ENCODE measurements around the gene B3GNT3.

- no peak for TF ChIP-seq CTCF (IDR thresholded peaks at IDR 0.05)
- no peak for TF ChIP-seq POLR2A (IDR thresholded peaks at IDR 0.05)
Measured at GRCh38 chr19:17834350-17835181, 39.6 kb downstream of the B3GNT3 start.

Measured in thyroid gland (tissue), 4 donors.